ENCODE measurements around the gene TMEM170B.
A peak's percentile ranks its signal among the peaks of the same experiment; 100 is the strongest.

Gene TMEM170B

GRCh38 chr6:11537229-11538051, at the start of gene TMEM170B:
TMEM170B (plus strand) TSS chr6:11537749; CDS start chr6:11538278, 529 bp downstream.
- H3K9ac ChIP-seq (ENCODE audit: low read length): peak within 1 kb of the TSS; percentile 62
- H3K9me3 ChIP-seq (ENCODE audit: low read length): no peaks in the 10 kb centered on the region
- no peaks in the 10 kb centered on the region for H3K27me3 ChIP-seq (ENCODE audit: control insufficient read depth in 1 of 2, insufficient read depth in 2 of 2, low read length in 2 of 2)
- H3K36me3 ChIP-seq (ENCODE audit: insufficient read depth, low read length): no peaks in the 10 kb centered on the region
- H3K4me3 ChIP-seq (ENCODE audit: low read depth in 1 of 2, low read length in 2 of 2): peak within 1 kb of the TSS; percentile 66 to 96
- peak within 1 kb of the TSS; percentile 79 for H3K27ac ChIP-seq (ENCODE audit: low read depth, low read length)
- H3K4me1 ChIP-seq (ENCODE audit: insufficient read depth, low read length): peaks cover 10% of the 10 kb centered on the region

- no peaks in the 10 kb centered on the region for H3K4me1 ChIP-seq (ENCODE audit: insufficient read depth, low read length)
- no peaks in the 10 kb centered on the region for H3K27me3 ChIP-seq (ENCODE audit: control insufficient read depth in 1 of 2, insufficient read depth in 2 of 2, low read length in 2 of 2)
- H3K9me3 ChIP-seq (ENCODE audit: low read length): no peaks in the 10 kb centered on the region
- H3K9ac ChIP-seq (ENCODE audit: low read length): no peak overlapping the region
- H3K4me3 ChIP-seq (ENCODE audit: low read depth in 1 of 2, low read length in 2 of 2): no peak overlapping the region
- no peaks in the 10 kb centered on the region for H3K36me3 ChIP-seq (ENCODE audit: insufficient read depth, low read length)
- H3K27ac ChIP-seq (ENCODE audit: low read depth, low read length): no peak overlapping the region
Measured at GRCh38 chr6:11490996-11491395, 46.6 kb upstream of the TMEM170B start.

- Histone ChIP-seq H3K36me3 (ENCODE audit: insufficient read depth, low read length) (no peaks in the 10 kb centered on the region), H3K27me3 (ENCODE audit: control insufficient read depth in 1 of 2, insufficient read depth in 2 of 2, low read length in 2 of 2) (no peaks in the 10 kb centered on the region), H3K4me3 (ENCODE audit: low read depth in 1 of 2, low read length in 2 of 2) (no peak overlapping the region), H3K9ac (ENCODE audit: low read length) (no peak overlapping the region), H3K4me1 (ENCODE audit: insufficient read depth, low read length) (no peaks in the 10 kb centered on the region), H3K9me3 (ENCODE audit: low read length) (no peaks in the 10 kb centered on the region), H3K27ac (ENCODE audit: low read depth, low read length) (no peak overlapping the region)
Measured at GRCh38 chr6:11491596-11492463, 45.7 kb upstream of the TMEM170B start.

- no peaks in the 10 kb centered on the region for H3K36me3 ChIP-seq (ENCODE audit: insufficient read depth, low read length)
- H3K4me3 ChIP-seq (ENCODE audit: low read depth in 1 of 2, low read length in 2 of 2): no peak overlapping the region
- H3K4me1 ChIP-seq (ENCODE audit: insufficient read depth, low read length): no peaks in the 10 kb centered on the region
- no peaks in the 10 kb centered on the region for H3K9me3 ChIP-seq (ENCODE audit: low read length)
- H3K27me3 ChIP-seq (ENCODE audit: control insufficient read depth in 1 of 2, insufficient read depth in 2 of 2, low read length in 2 of 2): no peaks in the 10 kb centered on the region
- no peak overlapping the region for H3K9ac ChIP-seq (ENCODE audit: low read length)
- no peak overlapping the region for H3K27ac ChIP-seq (ENCODE audit: low read depth, low read length)
Measured at GRCh38 chr6:11492464-11493290, 44.9 kb upstream of the TMEM170B start.

GRCh38 chr6:11493974-11494373, 43.6 kb upstream of the TMEM170B start:
- H3K27ac ChIP-seq (ENCODE audit: low read depth, low read length): no peak overlapping the region

GRCh38 chr6:11494786-11495564, 42.6 kb upstream of the TMEM170B start:
- H3K27me3 ChIP-seq (ENCODE audit: control insufficient read depth in 1 of 2, insufficient read depth in 2 of 2, low read length in 2 of 2): no peaks in the 10 kb centered on the region
- H3K36me3 ChIP-seq (ENCODE audit: insufficient read depth, low read length): no peaks in the 10 kb centered on the region
- no peak overlapping the region for H3K4me3 ChIP-seq (ENCODE audit: low read depth in 1 of 2, low read length in 2 of 2)
- no peak overlapping the region for H3K9ac ChIP-seq (ENCODE audit: low read length)
- no peak overlapping the region for H3K27ac ChIP-seq (ENCODE audit: low read depth, low read length)
- no peaks in the 10 kb centered on the region for H3K9me3 ChIP-seq (ENCODE audit: low read length)
- no peaks in the 10 kb centered on the region for H3K4me1 ChIP-seq (ENCODE audit: insufficient read depth, low read length)

More at GRCh38 chr6:11493974-11494373, 43.6 kb upstream of the TMEM170B start:
- H3K9ac ChIP-seq (ENCODE audit: low read length): no peak overlapping the region
- H3K4me1 ChIP-seq (ENCODE audit: insufficient read depth, low read length): no peaks in the 10 kb centered on the region
- no peaks in the 10 kb centered on the region for H3K9me3 ChIP-seq (ENCODE audit: low read length)
- no peaks in the 10 kb centered on the region for H3K36me3 ChIP-seq (ENCODE audit: insufficient read depth, low read length)
- H3K4me3 ChIP-seq (ENCODE audit: low read depth in 1 of 2, low read length in 2 of 2): no peak overlapping the region
- no peaks in the 10 kb centered on the region for H3K27me3 ChIP-seq (ENCODE audit: control insufficient read depth in 1 of 2, insufficient read depth in 2 of 2, low read length in 2 of 2)

GRCh38 chr6:11495565-11496145, 41.9 kb upstream of the TMEM170B start:
- Histone ChIP-seq H3K36me3 (ENCODE audit: insufficient read depth, low read length) (no peaks in the 10 kb centered on the region), H3K4me3 (ENCODE audit: low read depth in 1 of 2, low read length in 2 of 2) (no peak overlapping the region), H3K27me3 (ENCODE audit: control insufficient read depth in 1 of 2, insufficient read depth in 2 of 2, low read length in 2 of 2) (no peaks in the 10 kb centered on the region), H3K9me3 (ENCODE audit: low read length) (no peaks in the 10 kb centered on the region), H3K4me1 (ENCODE audit: insufficient read depth, low read length) (no peaks in the 10 kb centered on the region), H3K27ac (ENCODE audit: low read depth, low read length) (no peak overlapping the region), H3K9ac (ENCODE audit: low read length) (no peak overlapping the region)

- Histone ChIP-seq H3K9ac (ENCODE audit: low read length) (no peak overlapping the region), H3K4me3 (ENCODE audit: low read depth in 1 of 2, low read length in 2 of 2) (no peak overlapping the region), H3K27ac (ENCODE audit: low read depth, low read length) (no peak overlapping the region), H3K36me3 (ENCODE audit: insufficient read depth, low read length) (no peaks in the 10 kb centered on the region), H3K27me3 (ENCODE audit: control insufficient read depth in 1 of 2, insufficient read depth in 2 of 2, low read length in 2 of 2) (no peaks in the 10 kb centered on the region), H3K4me1 (ENCODE audit: insufficient read depth, low read length) (no peaks in the 10 kb centered on the region), H3K9me3 (ENCODE audit: low read length) (no peaks in the 10 kb centered on the region)
Measured at GRCh38 chr6:11496152-11497060, 41.1 kb upstream of the TMEM170B start.

- Histone ChIP-seq H3K27ac (ENCODE audit: low read depth, low read length) (no peak overlapping the region), H3K36me3 (ENCODE audit: insufficient read depth, low read length) (no peaks in the 10 kb centered on the region)
Measured at GRCh38 chr6:11497107-11497506, 40.4 kb upstream of the TMEM170B start.

More at GRCh38 chr6:11497107-11497506, 40.4 kb upstream of the TMEM170B start:
- Histone ChIP-seq H3K4me3 (ENCODE audit: low read depth in 1 of 2, low read length in 2 of 2) (no peak overlapping the region), H3K9ac (ENCODE audit: low read length) (no peak overlapping the region), H3K27me3 (ENCODE audit: control insufficient read depth in 1 of 2, insufficient read depth in 2 of 2, low read length in 2 of 2) (no peaks in the 10 kb centered on the region), H3K4me1 (ENCODE audit: insufficient read depth, low read length) (no peaks in the 10 kb centered on the region), H3K9me3 (ENCODE audit: low read length) (no peaks in the 10 kb centered on the region)

All from muscle layer of colon (tissue), 2 donors.